Right lobe of liver (tissue), 6 donors: ENCODE measurements around the gene CCR5AS.

Experiments
- ATAC-seq, 4 donors: fragments of 200-7000 bp; cut with Tn5 transposase; one replicate each; pipeline ENCODE4 v1.9.1; 2020; ENCODE audit warnings: mild to moderate bottlenecking in 4 of 4, moderate library complexity in 4 of 4
- DNase-seq, 3 donors: peaks; one replicate each; pipeline ENCODE4 v3.0.0-alpha.2; 2020
- H3K27ac ChIP-seq, 3 donors: fragments of 200-600 bp; one replicate each; pipeline ENCODE4 v1.8.0; 2022
- H3K27me3 ChIP-seq, 2 donors: fragments of 200-600 bp; one replicate each; pipeline ENCODE4 v1.8.0; 2022
- H3K36me3 ChIP-seq, 4 donors: fragments of 200-600 bp; sonication (generic) in 1 of 4; one replicate each; pipeline versions ENCODE4 v1.5.1 to v1.8.0; 2017 to 2022; ENCODE audit warnings: control low read depth in 1 of 4
- H3K4me1 ChIP-seq, 4 donors: fragments of 200-600 bp; sonication (generic) in 1 of 4; one replicate each; pipeline versions ENCODE4 v1.5.1 to v1.8.0; 2017 to 2022; ENCODE audit warnings: control low read depth in 1 of 4
- H3K4me3 ChIP-seq, 3 donors: fragments of 200-600 bp; one replicate each; pipeline ENCODE4 v1.8.0; 2022
- H3K9me3 ChIP-seq, 4 donors: fragments of 200-600 bp; sonication (generic) in 1 of 4; one replicate each; pipeline versions ENCODE4 v1.5.1 to v1.8.0; 2017 to 2022; ENCODE audit warnings: control low read depth in 1 of 4
- CTCF ChIP-seq, 4 donors: fragments of 200-600 bp in 3 of 4; fragments of 450-650 bp in 1 of 4; IDR thresholded peaks; one replicate each; pipeline versions ENCODE4 v1.5.1 to v1.8.0; 2016 to 2022; ENCODE audit warnings: antibody characterized with exemption in 4 of 4, mild to moderate bottlenecking in 2 of 4
- POLR2A ChIP-seq: fragments of 450-650 bp; IDR thresholded peaks from one replicate; pipeline ENCODE4 v1.6.1; 2017; ENCODE audit warnings: antibody characterized with exemption, mild to moderate bottlenecking
- WGBS: methylation state at CpG from one replicate; pipeline ENCODE4 v1.1.6; 2018; ENCODE audit warnings: low coverage, low lambda C conversion rate; ENCODE audit not compliant: insufficient coverage; ENCODE audit errors: missing lambda C conversion rate; 5-methylcytosine and 5-hydroxymethylcytosine counted together
- intact Hi-C, 2 donors: fragments of 100-400 bp; cut with DNase I; formaldehyde crosslinking; loops; one replicate each; pipeline versions ENCODE4 v1.11.2 to v1.14.1; 2022
- donor health status: DM: no; HTN: yes; CAD: no.
- donor health status: DM: no; HTN: no; CAD: no.
- donor health status: DM: no; HTN: no; CAD: no.
- donor health status: DM: no; HTN: yes; CAD: no.
- donor health status: DM: no; HTN: yes; CAD: no.

Gene CCR5AS

DNA sequence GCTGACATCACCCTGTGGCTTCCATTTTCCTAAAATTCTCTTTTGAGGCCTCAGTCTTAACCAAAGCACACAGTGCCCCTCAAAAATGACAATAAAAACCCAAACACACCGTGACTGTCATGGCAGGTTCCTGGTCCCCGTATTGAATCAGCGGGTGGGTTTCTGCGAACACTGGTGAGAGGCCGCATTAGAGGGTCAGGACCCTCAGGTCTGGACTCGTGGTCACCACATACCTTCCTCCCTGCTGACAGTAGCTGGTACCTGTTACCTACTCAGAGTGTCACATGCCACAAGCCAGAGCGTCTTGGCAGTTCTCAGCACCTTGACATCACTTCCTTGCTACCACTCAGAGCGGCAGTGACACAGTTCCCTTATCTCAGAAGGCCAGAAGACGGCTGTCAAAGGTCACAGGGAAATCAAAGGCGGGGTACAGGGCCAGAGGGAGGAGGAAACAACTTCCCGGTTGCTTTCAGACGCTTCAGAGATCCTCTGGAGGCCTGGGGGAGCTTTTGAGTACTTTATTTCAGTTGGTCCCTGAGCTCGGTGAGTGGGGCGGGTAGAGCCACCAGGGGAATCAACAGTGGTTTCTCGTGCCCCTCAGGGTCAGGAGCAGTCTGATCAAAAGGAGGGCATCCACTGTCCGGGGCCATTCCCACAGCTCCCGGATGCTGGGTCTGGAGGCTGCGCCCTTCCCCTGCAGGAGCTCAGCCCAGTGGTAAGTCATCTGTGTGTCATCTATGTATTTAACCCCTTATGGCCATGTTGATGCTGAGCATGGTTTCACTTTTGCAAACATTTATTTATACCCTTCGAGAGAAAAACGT lies at the start of gene CCR5AS, which contains the start of gene CCRL2:
CCR5AS (minus strand) TSS at position 279 of the 824 bp plus-strand sequence.
CCRL2 (plus strand) TSS at position 472 of the 824 bp plus-strand sequence. CDS start 821 bp downstream, outside the sequence.
- Histone ChIP-seq H3K4me1 (peaks cover 0 to 14% (median 6%) of the 10 kb centered on the region in 4 donors), H3K4me3 (peak within 1 kb of the TSS; percentile 9 to 17 (median 10)), H3K9me3 (no peaks in the 10 kb centered on the region), H3K36me3 (no peaks in the 10 kb centered on the region), H3K27me3 (no peaks in the 10 kb centered on the region), H3K27ac (peak within 1 kb of the TSS; percentile 58 to 83 (median 61))
- WGBS = 46% methylated on average over 16 of the region's 20 CpGs
- intact Hi-C loops = no loop called here
- TF ChIP-seq CTCF (IDR thresholded peaks at IDR 0.05) (no peak), POLR2A (peak; percentile 37)
- DNase-seq = peak; percentile 60 to 64 (median 60)
- peak; percentile 72 to 80 (median 80) for ATAC-seq

DNA sequence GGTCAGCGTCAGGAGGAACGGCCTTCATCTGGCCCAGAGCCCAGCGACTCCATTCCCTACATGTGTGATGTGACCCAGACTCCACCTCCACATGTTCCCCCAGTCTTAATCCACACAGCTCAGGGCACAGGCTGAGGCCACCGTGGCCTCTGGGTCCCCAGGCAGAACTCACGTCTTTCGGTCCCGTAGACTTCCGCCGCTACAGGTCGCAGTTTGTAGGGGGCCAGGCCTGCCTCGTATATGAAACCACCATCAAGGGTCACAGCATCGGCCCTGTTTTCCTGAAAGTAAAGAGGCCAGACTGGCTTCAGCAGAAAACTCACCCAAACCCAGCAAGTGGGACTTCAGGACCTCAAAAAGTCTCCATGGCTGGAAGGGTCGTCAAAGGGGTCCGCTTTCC lies 49.3 kb upstream of the CCR5AS start:
- no peak overlapping the region for H3K27ac ChIP-seq
- intact Hi-C loops = no loop called here
- TF ChIP-seq POLR2A (no peak), CTCF (IDR thresholded peaks at IDR 0.05) (no peak)
- H3K9me3 ChIP-seq = no peaks in the 10 kb centered on the region
- no peaks in the 10 kb centered on the region for H3K27me3 ChIP-seq
- H3K36me3 ChIP-seq = no peaks in the 10 kb centered on the region
- H3K4me3 ChIP-seq = no peak overlapping the region
- H3K4me1 ChIP-seq = no peaks in the 10 kb centered on the region
- WGBS = 81% methylated on average over 7 of the region's 14 CpGs
- ATAC-seq = no peak
- no peak for DNase-seq

DNA sequence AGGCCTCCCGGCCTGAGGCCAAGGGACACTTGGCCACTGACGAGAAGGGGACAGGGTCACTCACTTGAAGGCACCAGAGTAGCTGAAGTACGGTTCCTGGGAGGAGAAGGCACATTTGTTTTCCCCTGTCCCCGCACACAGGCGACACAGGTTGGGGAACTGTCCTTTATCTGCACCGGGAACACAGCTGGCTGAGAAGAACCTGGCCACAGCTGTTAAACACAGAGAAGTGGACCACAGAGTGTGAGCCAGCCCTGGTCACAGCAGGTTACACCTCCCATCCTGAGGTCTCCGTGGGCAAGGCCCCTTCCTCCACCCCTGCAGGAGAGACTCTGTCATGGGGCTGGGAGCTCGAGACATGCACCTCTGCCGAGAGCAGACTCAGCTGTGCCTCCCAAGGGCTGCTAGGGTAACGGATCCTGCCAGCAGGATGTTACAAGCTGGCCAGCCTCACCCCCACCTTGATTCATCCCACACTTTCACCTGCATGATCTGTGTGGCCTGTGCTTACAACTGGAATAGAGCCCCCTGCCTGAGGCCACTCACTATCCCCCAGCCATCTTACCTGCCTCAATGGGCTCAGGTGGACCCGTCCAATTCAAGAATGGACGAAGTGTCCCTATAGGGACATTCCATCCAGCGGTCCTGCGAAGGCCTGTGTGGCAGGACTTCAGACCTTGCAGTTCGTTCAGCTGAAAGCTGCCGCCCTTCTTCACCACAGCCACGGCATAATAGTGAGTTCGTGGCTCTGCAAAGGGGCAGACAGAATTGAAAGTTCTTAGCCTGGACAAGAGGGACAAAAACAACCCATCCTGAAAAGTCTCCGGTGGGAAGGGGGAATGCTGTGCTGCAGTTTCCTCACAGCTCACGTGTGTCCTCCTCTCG lies 48.6 kb upstream of the CCR5AS start:
- H3K4me3 ChIP-seq = no peak overlapping the region
- H3K9me3 ChIP-seq = no peaks in the 10 kb centered on the region
- TF ChIP-seq CTCF (IDR thresholded peaks at IDR 0.05) = no peak
- no peak for TF ChIP-seq POLR2A
- DNase-seq = no peak
- WGBS = 83% methylated on average over 8 of the region's 21 CpGs
- no peak overlapping the region for H3K27ac ChIP-seq
- H3K4me1 ChIP-seq = no peaks in the 10 kb centered on the region
- intact Hi-C loops = no loop called here
- no peaks in the 10 kb centered on the region for H3K36me3 ChIP-seq
- peak in 1 of 4 donors; percentile 27 for ATAC-seq
- no peaks in the 10 kb centered on the region for H3K27me3 ChIP-seq

GRCh38 chr3:46454606-46455005 lies 47.7 kb upstream of the CCR5AS start:
- H3K27ac ChIP-seq = no peak overlapping the region
- H3K27me3 ChIP-seq = no peaks in the 10 kb centered on the region
- intact Hi-C loops = no loop called here
- no peaks in the 10 kb centered on the region for H3K9me3 ChIP-seq
- no peak for TF ChIP-seq CTCF (IDR thresholded peaks at IDR 0.05)
- TF ChIP-seq POLR2A = no peak
- no peaks in the 10 kb centered on the region for H3K4me1 ChIP-seq
- no peak for DNase-seq
- ATAC-seq = peak in 1 of 4 donors; percentile 30
- WGBS = 67% methylated on average over 6 of the region's 7 CpGs
- no peaks in the 10 kb centered on the region for H3K36me3 ChIP-seq
- H3K4me3 ChIP-seq = no peak overlapping the region
